Measurements from ENCODE around the gene TGM3. TPM values are rescaled to one million over a fixed set of nuclear protein-coding genes. Genes with fewer than 3 reads are reported as not detected.

The TGM3 gene
- total RNA-seq (2022) (not detected in 2 replicates), Bru-seq, nascent RNA (percentile 7 among the genes with signal in this experiment), BruChase-seq, experiment 1, labeled RNA remaining after a 6-hour chase (not detected), BruChase-seq, experiment 2, labeled RNA remaining after a 2-hour chase (percentile 5 among the genes with signal in this experiment)
- long read RNA-seq = 0 reads

- H3K4me3 Mint-ChIP-seq (ENCODE audit: unreplicated experiment) = no peak within 1 kb of the TSS
- no peaks in the 10 kb centered on the region for H3K36me3 Mint-ChIP-seq (ENCODE audit: insufficient read depth, unreplicated experiment)
- ChIA-PET CTCF (interaction anchor here (0.6 to 1.3 kb wide), 5 partner anchors 21 to 156 kb away, joined by 3 to 4 read pairs (median 3); no protein-coding TSS in a partner anchor), POLR2A (interaction anchor here (0.9 kb wide), 1 partner anchor 19 kb away, joined by 4 read pairs; no protein-coding TSS in a partner anchor)
- BruUV-seq (replicated peaks) = no TSS peak
- H3K9me3 Mint-ChIP-seq (ENCODE audit: unreplicated experiment) = no peaks in the 10 kb centered on the region
- H3K4me1 Mint-ChIP-seq (ENCODE audit: insufficient read depth, unreplicated experiment) = peaks cover 23% of the 10 kb centered on the region
- TF ChIP-seq, protein P1, sequence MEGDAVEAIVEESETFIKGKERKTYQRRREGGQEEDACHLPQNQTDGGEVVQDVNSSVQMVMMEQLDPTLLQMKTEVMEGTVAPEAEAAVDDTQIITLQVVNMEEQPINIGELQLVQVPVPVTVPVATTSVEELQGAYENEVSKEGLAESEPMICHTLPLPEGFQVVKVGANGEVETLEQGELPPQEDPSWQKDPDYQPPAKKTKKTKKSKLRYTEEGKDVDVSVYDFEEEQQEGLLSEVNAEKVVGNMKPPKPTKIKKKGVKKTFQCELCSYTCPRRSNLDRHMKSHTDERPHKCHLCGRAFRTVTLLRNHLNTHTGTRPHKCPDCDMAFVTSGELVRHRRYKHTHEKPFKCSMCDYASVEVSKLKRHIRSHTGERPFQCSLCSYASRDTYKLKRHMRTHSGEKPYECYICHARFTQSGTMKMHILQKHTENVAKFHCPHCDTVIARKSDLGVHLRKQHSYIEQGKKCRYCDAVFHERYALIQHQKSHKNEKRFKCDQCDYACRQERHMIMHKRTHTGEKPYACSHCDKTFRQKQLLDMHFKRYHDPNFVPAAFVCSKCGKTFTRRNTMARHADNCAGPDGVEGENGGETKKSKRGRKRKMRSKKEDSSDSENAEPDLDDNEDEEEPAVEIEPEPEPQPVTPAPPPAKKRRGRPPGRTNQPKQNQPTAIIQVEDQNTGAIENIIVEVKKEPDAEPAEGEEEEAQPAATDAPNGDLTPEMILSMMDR (IDR thresholded peaks at IDR 0.05; ENCODE audit: unreplicated experiment) = no peak
- intact Hi-C loops (cut with micrococcal nuclease) = no loop called here
- no peak for DNase-seq (ENCODE audit: unreplicated experiment)
- peaks cover 11% of the 10 kb centered on the region for H3K27me3 Mint-ChIP-seq (ENCODE audit: insufficient read depth, unreplicated experiment)
- no peak within 1 kb of the TSS for H3K27ac Mint-ChIP-seq (ENCODE audit: low read depth, unreplicated experiment)
Observed at GRCh38 chr20:2295886-2296515, at the start of gene TGM3. Gene TGM3 (plus strand): TSS chr20:2296001. CDS start chr20:2296064, 63 bp downstream.

DNA sequence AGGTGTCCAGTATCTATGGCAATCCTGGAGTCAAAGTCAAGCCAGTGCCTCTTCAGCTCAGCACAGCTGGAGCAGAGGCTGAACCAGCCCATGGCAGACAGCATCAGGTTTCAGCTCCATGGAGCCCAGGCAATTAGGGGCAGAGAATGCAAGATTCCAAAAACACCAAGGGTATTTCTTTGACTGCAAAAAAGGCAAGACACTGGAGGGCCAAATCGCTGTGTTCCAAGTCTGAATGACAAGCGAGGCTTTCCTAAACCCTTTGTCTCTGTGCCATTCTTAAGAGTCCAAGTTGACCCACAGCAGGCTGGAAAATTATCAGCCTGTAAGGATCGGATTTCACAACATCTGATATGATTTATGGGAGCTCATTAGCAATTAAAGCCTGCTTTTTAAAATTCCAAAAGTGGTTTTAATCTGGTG lies 49.7 kb upstream of the TGM3 start:
- ChIA-PET POLR2A (interaction anchor here (1.8 kb wide), 1 partner anchor 9 kb away, joined by 7 read pairs; no protein-coding TSS in a partner anchor), CTCF (interaction anchor here (1.1 to 7.4 kb wide), 3 partner anchors 9 to 18 kb away, joined by 3 to 49 read pairs (median 4); no protein-coding TSS in a partner anchor)
- no peaks in the 10 kb centered on the region for H3K9me3 Mint-ChIP-seq (ENCODE audit: unreplicated experiment)
- no peak overlapping the region for H3K27ac Mint-ChIP-seq (ENCODE audit: low read depth, unreplicated experiment)
- H3K36me3 Mint-ChIP-seq (ENCODE audit: insufficient read depth, unreplicated experiment) = no peaks in the 10 kb centered on the region
- no peaks in the 10 kb centered on the region for H3K4me1 Mint-ChIP-seq (ENCODE audit: insufficient read depth, unreplicated experiment)
- TF ChIP-seq, protein P1 (IDR thresholded peaks at IDR 0.05; ENCODE audit: unreplicated experiment) = no peak
- H3K4me3 Mint-ChIP-seq (ENCODE audit: unreplicated experiment) = no peak overlapping the region
- H3K27me3 Mint-ChIP-seq (ENCODE audit: insufficient read depth, unreplicated experiment) = peaks cover 72% of the 10 kb centered on the region
- no peak for DNase-seq (ENCODE audit: unreplicated experiment)
- intact Hi-C loops (cut with micrococcal nuclease) = no loop called here
- no TSS peak for BruUV-seq (replicated peaks)

GRCh38 chr20:2248837-2249236 lies 47.0 kb upstream of the TGM3 start:
- Mint-ChIP-seq H3K27me3 (ENCODE audit: insufficient read depth, unreplicated experiment) (peaks cover 66% of the 10 kb centered on the region), H3K36me3 (ENCODE audit: insufficient read depth, unreplicated experiment) (no peaks in the 10 kb centered on the region), H3K4me1 (ENCODE audit: insufficient read depth, unreplicated experiment) (no peaks in the 10 kb centered on the region), H3K27ac (ENCODE audit: low read depth, unreplicated experiment) (no peak overlapping the region), H3K4me3 (ENCODE audit: unreplicated experiment) (no peak overlapping the region), H3K9me3 (ENCODE audit: unreplicated experiment) (no peaks in the 10 kb centered on the region)
- intact Hi-C loops (cut with micrococcal nuclease) = no loop called here
- DNase-seq (ENCODE audit: unreplicated experiment) = no peak
- TF ChIP-seq, protein P1 (IDR thresholded peaks at IDR 0.05; ENCODE audit: unreplicated experiment) = no peak
- ChIA-PET POLR2A (no interaction called here), CTCF (interaction anchor here (0.6 to 7.4 kb wide), 3 partner anchors 12 to 41 kb away, joined by 3 to 49 read pairs (median 3); no protein-coding TSS in a partner anchor)
- BruUV-seq (replicated peaks) = no TSS peak

DNA sequence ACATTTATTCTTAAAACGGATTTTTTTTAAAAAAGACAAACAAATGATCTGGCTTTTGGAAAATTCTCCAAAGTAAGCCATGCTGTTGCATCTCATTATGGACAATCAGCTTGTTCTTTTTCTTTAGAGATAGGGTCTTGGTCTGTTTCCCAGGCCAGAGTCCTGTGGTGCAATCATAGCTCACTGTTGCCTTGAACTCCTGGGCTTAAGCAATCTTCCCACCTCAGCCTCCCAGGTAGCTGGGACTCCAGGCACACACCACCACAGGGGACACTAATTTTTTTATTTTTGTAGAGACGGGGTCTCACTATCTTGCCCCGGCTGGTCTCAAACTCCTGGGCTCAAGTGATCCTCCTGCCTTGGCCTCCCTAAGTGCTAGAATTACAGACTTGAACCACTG lies 45.9 kb upstream of the TGM3 start:
- CTCF ChIA-PET = interaction anchor here (0.5 to 7.4 kb wide), 6 partner anchors 13 to 486 kb away, joined by 3 to 49 read pairs (median 4); no protein-coding TSS in a partner anchor
- no peak for DNase-seq (ENCODE audit: unreplicated experiment)

More for the DNA sequence above, 45.9 kb upstream of the TGM3 start:
- no peaks in the 10 kb centered on the region for H3K36me3 Mint-ChIP-seq (ENCODE audit: insufficient read depth, unreplicated experiment)
- no TSS peak for BruUV-seq (replicated peaks)
- TF ChIP-seq, protein P1 (IDR thresholded peaks at IDR 0.05; ENCODE audit: unreplicated experiment) = no peak
- H3K27ac Mint-ChIP-seq (ENCODE audit: low read depth, unreplicated experiment) = no peak overlapping the region
- no peaks in the 10 kb centered on the region for H3K9me3 Mint-ChIP-seq (ENCODE audit: unreplicated experiment)
- peaks cover 63% of the 10 kb centered on the region for H3K27me3 Mint-ChIP-seq (ENCODE audit: insufficient read depth, unreplicated experiment)
- intact Hi-C loops (cut with micrococcal nuclease) = no loop called here
- no peak overlapping the region for H3K4me3 Mint-ChIP-seq (ENCODE audit: unreplicated experiment)
- POLR2A ChIA-PET = interaction anchor here (1.2 kb wide), 1 partner anchor 14 kb away, joined by 3 read pairs; no protein-coding TSS in a partner anchor
- H3K4me1 Mint-ChIP-seq (ENCODE audit: insufficient read depth, unreplicated experiment) = no peaks in the 10 kb centered on the region
